Chondrocyte (in vitro differentiated cells): Measurements from ENCODE around the gene ARHGAP15. TPM values are rescaled to one million over a fixed set of nuclear protein-coding genes. Genes with fewer than 3 reads are reported as not detected.

Experiments used
- DNase-seq: peaks from one replicate; pipeline ENCODE4 v3.0.0; 2021; ENCODE audit warnings: mixed read lengths, low spot score
- H3K27ac Mint-ChIP-seq: one replicate; pipeline ENCODE4 v1.8.0; 2021; ENCODE audit warnings: mild to moderate bottlenecking, moderate library complexity, mixed read lengths; ENCODE audit not compliant: unreplicated experiment
- H3K27me3 Mint-ChIP-seq: 2 replicates; pipeline ENCODE4 v1.8.0; 2021; ENCODE audit warnings: low read depth, mixed read lengths
- H3K36me3 Mint-ChIP-seq: 2 replicates; pipeline ENCODE4 v1.8.0; 2021; ENCODE audit warnings: low read depth, mixed read lengths
- H3K4me1 Mint-ChIP-seq: 2 replicates; pipeline ENCODE4 v1.8.0; 2021; ENCODE audit warnings: low read depth, mild to moderate bottlenecking, mixed read lengths
- H3K4me3 Mint-ChIP-seq: one replicate; pipeline ENCODE4 v1.8.0; 2021; ENCODE audit warnings: mild to moderate bottlenecking, moderate library complexity, mixed read lengths; ENCODE audit not compliant: unreplicated experiment
- H3K9me3 Mint-ChIP-seq: 2 replicates; pipeline ENCODE4 v1.8.0; 2021; ENCODE audit warnings: low read depth, mixed read lengths
- total RNA-seq: library from RNA; stranded (reverse); gene quantifications from 3 replicates; pipeline ENCODE4 v1.2.1, GENCODE V29; 2021
- TF ChIP-seq, protein P1 (sequence below): fragments of 200-600 bp; sonication (generic); IDR thresholded peaks from 2 replicates; pipeline ENCODE4 v1.5.0; 2021; ENCODE audit warnings: antibody characterized with exemption, mild to moderate bottlenecking, moderate library complexity

ARHGAP15 gene
- total RNA-seq, 1 donor from 2014 or later = 0.42 TPM

- Mint-ChIP-seq H3K36me3 (no peaks in the 10 kb centered on the region), H3K27me3 (no peaks in the 10 kb centered on the region), H3K4me3 (no peak overlapping the region), H3K9me3 (no peaks in the 10 kb centered on the region), H3K4me1 (peaks cover 27% of the 10 kb centered on the region), H3K27ac (no peak overlapping the region)
- DNase-seq = no peak
- TF ChIP-seq, protein P1, sequence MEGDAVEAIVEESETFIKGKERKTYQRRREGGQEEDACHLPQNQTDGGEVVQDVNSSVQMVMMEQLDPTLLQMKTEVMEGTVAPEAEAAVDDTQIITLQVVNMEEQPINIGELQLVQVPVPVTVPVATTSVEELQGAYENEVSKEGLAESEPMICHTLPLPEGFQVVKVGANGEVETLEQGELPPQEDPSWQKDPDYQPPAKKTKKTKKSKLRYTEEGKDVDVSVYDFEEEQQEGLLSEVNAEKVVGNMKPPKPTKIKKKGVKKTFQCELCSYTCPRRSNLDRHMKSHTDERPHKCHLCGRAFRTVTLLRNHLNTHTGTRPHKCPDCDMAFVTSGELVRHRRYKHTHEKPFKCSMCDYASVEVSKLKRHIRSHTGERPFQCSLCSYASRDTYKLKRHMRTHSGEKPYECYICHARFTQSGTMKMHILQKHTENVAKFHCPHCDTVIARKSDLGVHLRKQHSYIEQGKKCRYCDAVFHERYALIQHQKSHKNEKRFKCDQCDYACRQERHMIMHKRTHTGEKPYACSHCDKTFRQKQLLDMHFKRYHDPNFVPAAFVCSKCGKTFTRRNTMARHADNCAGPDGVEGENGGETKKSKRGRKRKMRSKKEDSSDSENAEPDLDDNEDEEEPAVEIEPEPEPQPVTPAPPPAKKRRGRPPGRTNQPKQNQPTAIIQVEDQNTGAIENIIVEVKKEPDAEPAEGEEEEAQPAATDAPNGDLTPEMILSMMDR = no peak
Measured at GRCh38 chr2:143436951-143437350, 307.7 kb downstream of the ARHGAP15 start.

DNA sequence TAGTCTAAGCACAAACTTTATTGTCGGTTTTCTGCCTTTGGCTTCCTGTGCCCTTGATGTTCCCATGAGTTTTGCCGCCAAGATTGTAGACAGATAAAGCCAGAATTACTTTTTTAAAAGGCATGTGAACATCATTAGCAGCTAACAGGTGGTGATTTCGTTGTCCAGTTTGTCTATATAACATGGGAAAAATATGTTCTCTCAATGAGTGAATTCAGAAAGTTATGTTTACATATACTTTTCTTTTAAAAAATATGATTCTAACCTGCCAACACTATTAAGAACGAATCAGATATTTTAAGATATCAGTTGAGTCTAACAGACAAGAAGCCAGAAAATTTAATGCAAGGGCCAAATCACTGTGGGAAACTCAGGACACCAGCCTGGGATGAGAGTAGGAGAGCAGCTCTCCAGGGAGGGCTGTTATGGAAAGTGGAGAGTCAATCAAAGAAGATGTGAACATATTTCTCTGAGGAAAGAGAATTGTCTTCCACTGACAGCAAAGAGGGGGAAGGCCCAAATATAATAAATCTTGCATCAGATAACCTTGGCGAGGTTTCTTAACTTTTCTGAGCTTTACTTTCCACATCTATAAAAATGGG, 311.3 kb downstream of the ARHGAP15 start:
- TF ChIP-seq, protein P1 = no peak
- Mint-ChIP-seq H3K36me3 (no peaks in the 10 kb centered on the region), H3K9me3 (no peaks in the 10 kb centered on the region), H3K4me1 (peaks cover 17% of the 10 kb centered on the region), H3K4me3 (no peak overlapping the region), H3K27ac (peak overlapping the region; percentile 76), H3K27me3 (no peaks in the 10 kb centered on the region)
- no peak for DNase-seq

DNA sequence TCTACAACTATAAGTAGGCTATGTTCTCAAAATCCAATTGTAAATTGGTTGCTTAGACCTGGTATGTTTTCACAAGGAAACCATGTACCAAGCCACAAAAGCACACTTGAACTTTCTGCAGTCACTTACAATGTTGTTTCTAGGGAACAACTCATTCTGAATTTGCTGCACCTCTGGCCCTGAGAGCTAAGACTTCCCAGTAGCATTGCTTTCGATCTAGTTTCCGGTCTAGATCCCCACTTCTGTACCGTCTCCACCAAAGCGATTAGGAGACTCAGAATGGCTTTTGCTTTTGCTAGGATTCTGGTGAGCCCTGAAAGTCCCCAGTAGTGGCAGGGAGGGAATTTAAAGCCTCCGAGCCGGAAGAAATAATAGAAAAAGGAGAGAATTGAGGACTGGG, 313.0 kb downstream of the ARHGAP15 start:
- DNase-seq = no peak
- TF ChIP-seq, protein P1 = no peak
- Mint-ChIP-seq H3K9me3 (no peaks in the 10 kb centered on the region), H3K4me3 (no peak overlapping the region), H3K27me3 (no peaks in the 10 kb centered on the region), H3K4me1 (peaks cover 15% of the 10 kb centered on the region), H3K36me3 (no peaks in the 10 kb centered on the region), H3K27ac (no peak overlapping the region)

DNA sequence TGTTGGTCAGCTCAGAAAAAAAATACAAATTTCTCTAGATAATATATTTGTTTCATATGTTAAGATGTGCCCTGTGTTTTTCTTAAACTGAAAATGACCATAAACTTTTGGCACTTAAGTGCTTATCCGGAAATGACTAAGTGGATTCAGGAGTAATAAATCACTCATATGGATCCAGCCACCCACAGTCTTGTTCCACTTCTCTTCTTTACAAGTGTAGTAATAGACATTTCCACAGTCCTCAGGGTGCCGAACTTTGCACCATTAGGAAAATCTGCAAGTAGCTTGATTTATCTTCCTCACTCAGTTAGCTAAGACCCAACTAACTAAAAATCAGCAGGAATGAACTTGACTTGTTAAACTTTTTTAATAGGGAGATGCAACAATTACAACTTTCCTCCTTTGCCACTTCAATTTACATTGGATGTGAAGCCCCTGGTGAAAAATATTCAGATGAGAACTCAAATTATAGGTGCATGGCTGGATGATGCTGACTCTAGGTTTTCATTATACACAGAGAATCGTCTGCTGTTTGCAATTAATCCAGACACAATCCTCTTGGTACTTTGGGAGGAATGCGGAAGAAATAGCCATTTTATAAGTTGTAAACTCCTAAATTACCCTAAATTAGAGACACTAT, 322.5 kb downstream of the ARHGAP15 start:
- H3K4me3 Mint-ChIP-seq = no peak overlapping the region
- no peaks in the 10 kb centered on the region for H3K27me3 Mint-ChIP-seq
- H3K4me1 Mint-ChIP-seq = peaks cover 5% of the 10 kb centered on the region
- H3K9me3 Mint-ChIP-seq = no peaks in the 10 kb centered on the region
- H3K27ac Mint-ChIP-seq = no peak overlapping the region
- H3K36me3 Mint-ChIP-seq = no peaks in the 10 kb centered on the region
- no peak for DNase-seq
- TF ChIP-seq, protein P1 = no peak

- DNase-seq = no peak
- Mint-ChIP-seq H3K27ac (no peak overlapping the region), H3K36me3 (no peaks in the 10 kb centered on the region), H3K4me1 (peaks cover 5% of the 10 kb centered on the region), H3K9me3 (peaks cover 4% of the 10 kb centered on the region), H3K27me3 (no peaks in the 10 kb centered on the region), H3K4me3 (no peak overlapping the region)
- TF ChIP-seq, protein P1 = no peak
Measured at GRCh38 chr2:143452817-143453451, 323.7 kb downstream of the ARHGAP15 start.
